Osteocyte (in vitro differentiated cells): ENCODE results near the gene ZNFX1. TPM values are rescaled to one million over a fixed set of nuclear protein-coding genes. Genes with fewer than 3 reads are reported as not detected.
"Not testable (repeated sequence)": the region's sequence is repeated elsewhere in the genome, so short reads cannot be mapped to it uniquely, and the experiment has no call there.

Source experiments
- DNase-seq: peaks from one replicate; pipeline ENCODE4 v3.0.0; 2021; ENCODE audit warnings: mixed read lengths; ENCODE audit not compliant: unreplicated experiment; ENCODE audit errors: extremely low spot score
- H3K27ac Mint-ChIP-seq: one replicate; pipeline ENCODE4 v1.8.0; 2021; ENCODE audit warnings: mild to moderate bottlenecking, mixed read lengths; ENCODE audit not compliant: unreplicated experiment
- H3K27me3 Mint-ChIP-seq: one replicate; pipeline ENCODE4 v1.8.0; 2021; ENCODE audit warnings: mixed read lengths; ENCODE audit not compliant: unreplicated experiment
- H3K36me3 Mint-ChIP-seq: one replicate; pipeline ENCODE4 v1.8.0; 2021; ENCODE audit warnings: mixed read lengths; ENCODE audit not compliant: unreplicated experiment
- H3K4me1 Mint-ChIP-seq: one replicate; pipeline ENCODE4 v1.8.0; 2021; ENCODE audit warnings: mixed read lengths; ENCODE audit not compliant: unreplicated experiment
- H3K4me3 Mint-ChIP-seq: one replicate; pipeline ENCODE4 v1.8.0; 2021; ENCODE audit warnings: mild to moderate bottlenecking, moderate library complexity, mixed read lengths; ENCODE audit not compliant: unreplicated experiment
- H3K9me3 Mint-ChIP-seq: one replicate; pipeline ENCODE4 v1.8.0; 2021; ENCODE audit warnings: mixed read lengths; ENCODE audit not compliant: unreplicated experiment
- CTCF ChIP-seq: fragments of 200-600 bp; sonication (generic); IDR thresholded peaks from 2 replicates; pipeline ENCODE4 v1.5.0; 2021; ENCODE audit warnings: antibody characterized with exemption, mild to moderate bottlenecking, moderate library complexity
- total RNA-seq: library from RNA; stranded (reverse); gene quantifications from 2 replicates; pipeline ENCODE4 v1.2.1, GENCODE V29; 2021

The ZNFX1 gene
- total RNA-seq, 1 donor from 2014 or later: 48.1 TPM

GRCh38 chr20:49203746-49204145, 74.1 kb downstream of the ZNFX1 start:
- no peak for TF ChIP-seq CTCF
- no peaks in the 10 kb centered on the region for H3K9me3 Mint-ChIP-seq
- DNase-seq: no peak
- no peak overlapping the region for H3K27ac Mint-ChIP-seq
- no peaks in the 10 kb centered on the region for H3K4me1 Mint-ChIP-seq
- no peaks in the 10 kb centered on the region for H3K27me3 Mint-ChIP-seq
- H3K36me3 Mint-ChIP-seq: no peaks in the 10 kb centered on the region
- no peak overlapping the region for H3K4me3 Mint-ChIP-seq

- Mint-ChIP-seq H3K27ac (no peak overlapping the region), H3K27me3 (no peaks in the 10 kb centered on the region), H3K4me1 (no peaks in the 10 kb centered on the region), H3K9me3 (no peaks in the 10 kb centered on the region), H3K4me3 (no peak overlapping the region), H3K36me3 (no peaks in the 10 kb centered on the region)
- no peak for DNase-seq
- no peak for TF ChIP-seq CTCF
Measured at GRCh38 chr20:49203011-49203410, 74.8 kb downstream of the ZNFX1 start.

GRCh38 chr20:49199729-49200293, 78.0 kb downstream of the ZNFX1 start:
- no peak for DNase-seq
- no peaks in the 10 kb centered on the region for H3K4me1 Mint-ChIP-seq

GRCh38 chr20:49192944-49193518, 84.8 kb downstream of the ZNFX1 start:
- not testable (repeated sequence) for H3K27me3 Mint-ChIP-seq, H3K4me3 Mint-ChIP-seq

More at GRCh38 chr20:49199729-49200293, 78.0 kb downstream of the ZNFX1 start:
- Mint-ChIP-seq H3K9me3 (no peaks in the 10 kb centered on the region), H3K36me3 (no peaks in the 10 kb centered on the region), H3K27ac (no peak overlapping the region), H3K4me3 (no peak overlapping the region), H3K27me3 (no peaks in the 10 kb centered on the region)
- TF ChIP-seq CTCF: no peak

More at GRCh38 chr20:49192944-49193518, 84.8 kb downstream of the ZNFX1 start:
- not testable (repeated sequence) for H3K27ac Mint-ChIP-seq, H3K36me3 Mint-ChIP-seq, DNase-seq, H3K9me3 Mint-ChIP-seq, H3K4me1 Mint-ChIP-seq

Other genes starting within 250 kb of the ZNFX1 start
- gene CSE1L, start 231.7 kb downstream of the ZNFX1 start, total RNA-seq: 48.6 and 49.0 TPM in 2 replicates
- 83.1 and 85.4 TPM in 2 replicates for gene STAU1, start 89.7 kb downstream of the ZNFX1 start, total RNA-seq
- gene DDX27, start 58.6 kb downstream of the ZNFX1 start, total RNA-seq: 30.5 and 34.1 TPM in 2 replicates
- 21.3 and 24.6 TPM in 2 replicates for gene KCNB1, start 204.6 kb upstream of the ZNFX1 start, total RNA-seq